Activated CD8-positive, alpha-beta T cell treated with anti-CD3 and anti-CD28 coated beads for 36 hours (primary cell): Measurements from ENCODE around the gene INPP5D. TPM values are rescaled to one million over a fixed set of nuclear protein-coding genes. Genes with fewer than 3 reads are reported as not detected.

Source experiments
- ATAC-seq: fragments of 200-7000 bp; cut with Tn5 transposase; one replicate; pipeline ENCODE4 v1.10.0; 2021; ENCODE audit warnings: mild to moderate bottlenecking, moderate library complexity
- CTCF ChIA-PET: fragments of 350-600 bp; sonication (Branson Sonifier 250); formaldehyde crosslinking; loops from one replicate; lab custom pipeline; 2021; ENCODE audit warnings: antibody characterized with exemption; lab: Charles Lee
- POLR2A ChIA-PET: fragments of 350-600 bp; sonication (Branson Sonifier 250); formaldehyde crosslinking; loops from one replicate; lab custom pipeline; 2021; ENCODE audit warnings: antibody characterized with exemption; lab: Charles Lee
- DNase-seq: peaks from one replicate; pipeline ENCODE4 v3.0.0-alpha.2; 2020
- H3K27ac Mint-ChIP-seq: one replicate; pipeline ENCODE4 v1.8.0; 2021; ENCODE audit warnings: mild to moderate bottlenecking, mixed read lengths
- H3K27me3 Mint-ChIP-seq: one replicate; pipeline ENCODE4 v1.8.0; 2021; ENCODE audit warnings: mixed read lengths
- H3K36me3 Mint-ChIP-seq: one replicate; pipeline ENCODE4 v1.8.0; 2021; ENCODE audit warnings: low read depth, mixed read lengths
- H3K4me1 Mint-ChIP-seq: one replicate; pipeline ENCODE4 v1.8.0; 2021; ENCODE audit warnings: low read depth, mixed read lengths
- H3K4me3 Mint-ChIP-seq: one replicate; pipeline ENCODE4 v1.8.0; 2021; ENCODE audit warnings: mild to moderate bottlenecking, moderate library complexity, mixed read lengths
- H3K9me3 Mint-ChIP-seq: one replicate; pipeline ENCODE4 v1.8.0; 2021; ENCODE audit warnings: mixed read lengths
- CTCF ChIP-seq: fragments of 200-600 bp; IDR thresholded peaks from one replicate; pipeline ENCODE4 v1.8.0; 2022; ENCODE audit warnings: antibody characterized with exemption, mild to moderate bottlenecking
- intact Hi-C: fragments of 100-400 bp; cut with micrococcal nuclease; formaldehyde crosslinking; loops from one replicate; pipeline ENCODE4 v1.10.0; 2022
- total RNA-seq, 2 experiments: library from RNA; stranded (reverse); gene quantifications; one replicate each; pipeline ENCODE4 v1.2.3, GENCODE V29; 2021

INPP5D gene
- total RNA-seq, 2 experiments from 2014 or later: 38.6 to 40.2 TPM

GRCh38 chr2:233164128-233164635 is 104.0 kb downstream of the INPP5D start:
- ATAC-seq: no peak
- Mint-ChIP-seq H3K9me3 (no peaks in the 10 kb centered on the region), H3K27me3 (no peaks in the 10 kb centered on the region), H3K27ac (no peak overlapping the region), H3K4me1 (peaks cover 5% of the 10 kb centered on the region), H3K36me3 (peaks cover 16% of the 10 kb centered on the region), H3K4me3 (no peak overlapping the region)
- intact Hi-C loops: no loop called here
- DNase-seq: no peak
- ChIA-PET CTCF (interaction anchor here (0.9 kb wide), 1 partner anchor 109 kb away, joined by 3 read pairs; no protein-coding TSS in a partner anchor), POLR2A (no interaction called here)
- no peak for TF ChIP-seq CTCF

DNA sequence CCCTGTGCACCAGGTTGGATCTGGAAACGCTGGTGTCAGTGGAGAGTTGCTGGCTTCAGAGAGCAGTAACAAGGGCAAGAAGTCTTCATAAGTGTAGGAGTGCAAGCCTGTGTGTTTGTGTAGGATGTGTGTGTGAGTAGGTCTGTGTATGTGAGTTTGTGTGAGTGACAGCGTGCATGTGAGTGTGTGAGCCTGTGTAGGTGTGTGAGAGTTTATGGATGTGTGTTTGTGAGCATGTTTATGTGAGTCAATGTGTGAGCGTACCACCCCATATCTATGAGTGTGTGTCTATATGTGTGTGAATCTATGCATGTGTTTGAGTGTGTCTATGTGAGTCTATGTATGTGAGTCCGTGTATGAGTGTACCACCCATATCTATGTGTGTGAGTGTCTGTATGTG is 104.8 kb downstream of the INPP5D start:
- ChIA-PET POLR2A (no interaction called here), CTCF (no interaction called here)
- DNase-seq: no peak
- Mint-ChIP-seq H3K27ac (no peak overlapping the region), H3K4me3 (no peak overlapping the region), H3K4me1 (peaks cover 5% of the 10 kb centered on the region), H3K36me3 (peaks cover 23% of the 10 kb centered on the region), H3K27me3 (no peaks in the 10 kb centered on the region), H3K9me3 (no peaks in the 10 kb centered on the region)
- no peak for ATAC-seq
- intact Hi-C loops: no loop called here
- TF ChIP-seq CTCF: no peak

DNA sequence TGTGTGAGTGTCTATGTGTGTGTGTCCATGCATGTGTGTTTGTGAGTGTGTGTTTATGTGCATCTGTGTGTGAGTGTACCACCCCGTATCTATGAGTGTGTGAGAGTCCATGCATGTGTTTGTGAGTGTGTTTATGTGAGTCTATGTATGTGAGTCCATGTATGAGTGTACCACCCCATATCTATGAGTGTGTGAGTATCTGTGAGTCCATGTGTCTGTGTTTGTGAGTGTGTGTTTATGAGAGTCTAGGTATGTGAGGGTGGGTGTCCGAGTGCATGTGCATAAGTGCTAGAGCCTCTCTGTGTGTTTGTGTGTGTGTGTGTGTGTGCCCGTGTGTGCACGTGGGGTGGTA is 105.4 kb downstream of the INPP5D start:
- DNase-seq (no peak), ATAC-seq (no peak)
- ChIA-PET CTCF (no interaction called here), POLR2A (no interaction called here)
- Mint-ChIP-seq H3K36me3 (peaks cover 27% of the 10 kb centered on the region), H3K27ac (no peak overlapping the region), H3K9me3 (no peaks in the 10 kb centered on the region), H3K27me3 (no peaks in the 10 kb centered on the region), H3K4me1 (peaks cover 5% of the 10 kb centered on the region), H3K4me3 (no peak overlapping the region)
- intact Hi-C loops: no loop called here
- TF ChIP-seq CTCF: no peak

DNA sequence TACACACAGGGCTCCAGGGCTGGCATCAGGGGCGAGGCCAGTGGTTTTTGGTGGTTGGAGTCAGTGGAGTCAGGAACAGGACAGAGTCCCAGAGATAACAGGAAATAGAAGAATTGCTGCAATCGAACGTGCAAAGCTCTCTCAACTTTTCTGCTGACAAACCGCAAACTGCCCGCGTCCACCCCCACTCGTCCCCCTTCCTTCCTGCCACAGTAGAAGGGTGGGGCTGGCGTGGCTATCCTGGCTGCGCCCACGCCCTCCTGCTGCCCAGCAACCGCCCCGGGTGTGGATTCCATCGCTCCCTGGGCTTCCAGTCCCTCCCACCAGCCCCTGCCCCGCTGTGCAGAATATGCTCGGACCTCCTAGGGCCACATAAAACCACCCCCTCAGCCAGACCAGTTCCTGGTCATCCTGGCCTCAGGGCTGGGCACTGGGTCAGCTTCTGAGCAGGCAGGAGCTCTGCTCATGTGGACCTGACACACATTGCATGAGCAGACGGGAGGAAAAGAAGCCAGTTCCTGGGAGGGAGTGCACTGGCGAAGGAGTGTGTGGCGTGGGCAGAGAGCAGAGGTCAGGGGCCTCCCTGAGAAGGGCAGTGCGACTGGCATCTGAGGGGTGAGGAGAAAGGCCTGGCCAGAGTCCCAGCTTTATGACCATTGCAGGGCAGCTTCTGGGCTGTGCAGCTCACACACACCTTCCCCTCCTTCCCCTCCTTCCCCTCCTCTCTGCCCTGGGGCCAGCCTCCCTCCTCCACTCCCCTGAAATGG is 105.9 kb downstream of the INPP5D start:
- CTCF ChIA-PET: no interaction called here
- Mint-ChIP-seq H3K36me3 (peaks cover 30% of the 10 kb centered on the region), H3K9me3 (no peaks in the 10 kb centered on the region), H3K27ac (peak overlapping the region; percentile 28), H3K4me1 (peaks cover 5% of the 10 kb centered on the region), H3K4me3 (no peak overlapping the region), H3K27me3 (no peaks in the 10 kb centered on the region)
- TF ChIP-seq CTCF: no peak
- DNase-seq: peak; percentile 51
- peak; percentile 58 for ATAC-seq
- POLR2A ChIA-PET: no interaction called here
- intact Hi-C loops: no loop called here

- no peak for TF ChIP-seq CTCF
- DNase-seq: no peak
- Mint-ChIP-seq H3K27me3 (no peaks in the 10 kb centered on the region), H3K4me3 (no peak overlapping the region), H3K36me3 (peaks cover 40% of the 10 kb centered on the region), H3K27ac (no peak overlapping the region), H3K4me1 (peaks cover 5% of the 10 kb centered on the region), H3K9me3 (no peaks in the 10 kb centered on the region)
- no peak for ATAC-seq
- ChIA-PET POLR2A (interaction anchor here (0.6 kb wide), 1 partner anchor 60 kb away, joined by 3 read pairs; no protein-coding TSS in a partner anchor), CTCF (no interaction called here)
- intact Hi-C loops: no loop called here
These were observed 108.3 kb downstream of the INPP5D start for GRCh38 chr2:233168445-233168844.
